Spleen (tissue), 11 donors: ENCODE data around the gene PRPF19. TPM values are rescaled to one million over a fixed set of nuclear protein-coding genes. Genes with fewer than 3 reads are reported as not detected.

ENCODE experiments used
- DNase-seq: peaks from one replicate; pipeline ENCODE4 v3.0.0-alpha.2; 2020
- H3K27ac ChIP-seq, 8 donors: fragments of 200-600 bp; sonication (generic) in 7 of 8; 1 replicate in 4 of 8; 2 replicates in 4 of 8; pipeline versions ENCODE4 v1.5.0 to v1.8.0; 2016 to 2021; ENCODE audit warnings: inconsistent platforms in 4 of 8, mild to moderate bottlenecking in 4 of 8, moderate library complexity in 1 of 8
- H3K27me3 ChIP-seq, 7 donors: fragments of 200-600 bp; sonication (generic) in 6 of 7; replicated peaks in 1 of 7; 1 replicate in 4 of 7; 2 replicates in 3 of 7; pipeline versions ENCODE4 v1.5.0 to v1.8.0; 2016 to 2021; ENCODE audit warnings: inconsistent platforms in 3 of 7, mild to moderate bottlenecking in 1 of 7
- H3K36me3 ChIP-seq, 6 donors: fragments of 200-600 bp; sonication (generic) in 5 of 6; 1 replicate in 4 of 6; 2 replicates in 2 of 6; pipeline versions ENCODE4 v1.5.0 to v1.8.0; 2016 to 2021; ENCODE audit warnings: inconsistent platforms in 2 of 6
- H3K4me1 ChIP-seq, 6 donors: fragments of 200-600 bp; sonication (generic) in 5 of 6; 1 replicate in 3 of 6; 2 replicates in 3 of 6; pipeline versions ENCODE4 v1.5.0 to v1.8.0; 2016 to 2021; ENCODE audit warnings: inconsistent platforms in 3 of 6
- H3K4me3 ChIP-seq, 8 donors: fragments of 200-600 bp; sonication (generic) in 7 of 8; 1 replicate in 4 of 8; 2 replicates in 4 of 8; pipeline versions ENCODE4 v1.5.0 to v1.8.0; 2016 to 2021; ENCODE audit warnings: inconsistent platforms in 4 of 8, mild to moderate bottlenecking in 4 of 8, moderate library complexity in 2 of 8
- H3K9me3 ChIP-seq, 8 donors: fragments of 200-600 bp; sonication (generic) in 7 of 8; 1 replicate in 4 of 8; 2 replicates in 4 of 8; pipeline versions ENCODE4 v1.5.0 to v1.8.0; 2016 to 2021; ENCODE audit warnings: inconsistent platforms in 4 of 8
- POLR2A ChIP-seq, 3 donors: fragments of 450-650 bp; IDR thresholded peaks; one replicate each; pipeline ENCODE4 v1.5.1; 2017; ENCODE audit warnings: antibody characterized with exemption in 3 of 3, mild to moderate bottlenecking in 1 of 3
- POLR2AphosphoS5 ChIP-seq, 3 donors: sonication (generic); formaldehyde crosslinking; IDR thresholded peaks; one replicate each; pipeline ENCODE4 v1.5.1; 2017; ENCODE audit warnings: antibody characterized with exemption in 3 of 3
- WGBS, 5 donors: extraction: QIAGEN DNeasy Blood & Tissue Kit in 3 of 5; methylation state at CpG; one replicate each; pipeline versions ENCODE4 v1.1.5 to v1.1.7; 2013 to 2018; 5-methylcytosine and 5-hydroxymethylcytosine counted together
- intact Hi-C: fragments of 100-400 bp; cut with DNase I; formaldehyde crosslinking; loops from one replicate; pipeline ENCODE4 v1.15.0; 2023; ENCODE audit warnings: low total_unique reads
- polyA plus RNA-seq, 3 donors: library from polyadenylated mRNA; stranded (reverse); fragments of 200-250 nt; gene quantifications; one replicate each; pipeline ENCODE4 v1.2.1, GENCODE V29; 2013
- total RNA-seq, 7 donors: library from RNA; depleted of rRNA in 3 of 7; stranded (reverse); fragments of >200 nt in 3 of 7; fragmentation: NEBNext Ultra II Directional in 4 of 7; extraction: Animal tissue kit (Norgen Biotek cat#: 25700) in 4 of 7; gene quantifications; one replicate each; pipeline versions ENCODE4 v1.1.0 to v1.2.1, GENCODE V29; 2016 to 2021
- TF ChIP-seq, protein P1 (sequence below), 11 experiments: fragments of 200-600 bp in 7 of 11; fragments of 450-650 bp in 4 of 11; sonication (generic) in 4 of 11; IDR thresholded peaks in 8 of 11; conservative IDR thresholded peaks in 3 of 11; 1 replicate in 7 of 11; 2 replicates in 4 of 11; pipeline versions ENCODE4 v1.4.0 to v1.8.0; 2016 to 2021; ENCODE audit warnings: antibody characterized with exemption in 11 of 11, inconsistent platforms in 4 of 11, mild to moderate bottlenecking in 1 of 11
- donor health status: healthy with polysubstance abuse.
- donor health status: DM: no; HTN: no; CAD: no; lungs with moderate emphysema.
- donor health status: DM: no; HTN: no; CAD: no.
- donor health status: Bipolar disorder and iron deficiency.
- donor health status: healthy.
- donor health status: DM: no; HTN: no; CAD: no.
- donor health status: DM: yes; HTN: yes; CAD: no.

The PRPF19 gene
- total and polyA plus RNA-seq, 10 donors = 58.7 to 81.1 (median 70.1) TPM

DNA sequence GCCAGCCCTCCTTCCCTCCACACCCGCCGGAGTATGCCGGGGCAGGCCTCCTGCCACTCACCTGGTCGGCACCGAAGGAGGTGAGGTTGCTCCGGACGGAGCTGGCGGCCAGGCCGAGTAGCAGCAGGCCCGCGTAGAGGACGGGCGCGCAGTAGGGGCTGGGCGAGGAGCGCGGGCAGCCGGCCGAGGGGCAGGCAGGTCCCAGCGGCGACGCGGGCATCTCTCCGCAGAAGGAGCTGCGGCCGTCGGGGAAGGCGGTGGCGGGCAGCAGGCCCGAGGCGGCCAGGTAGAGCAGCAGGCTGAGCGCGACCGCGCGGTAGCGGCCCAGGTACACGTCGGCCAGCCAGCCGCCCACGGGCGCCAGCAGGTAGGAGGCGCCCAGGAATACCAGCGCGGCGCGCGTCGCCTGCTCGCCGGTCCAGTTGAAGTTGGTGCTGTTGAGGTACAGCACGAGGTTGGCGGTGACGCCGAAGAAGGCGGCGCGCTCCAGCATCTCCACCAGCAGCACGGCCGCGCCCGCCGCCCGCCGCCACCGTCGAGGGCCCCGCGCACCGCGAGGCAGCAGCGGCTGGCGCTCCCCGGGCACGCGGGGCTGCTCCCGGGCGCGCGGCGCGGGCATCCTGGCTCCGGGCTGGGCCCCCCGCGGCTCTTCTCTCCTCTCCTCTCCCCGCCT lies 44.7 kb upstream of the PRPF19 start:
- Histone ChIP-seq H3K36me3 (peaks cover 0 to 29% (median 10%) of the 10 kb centered on the region in 6 donors), H3K27ac (peak overlapping the region in 7 of 8 donors; percentile 90 to 98 (median 93)), H3K27me3 (peaks cover 0 to 6% (median 0%) of the 10 kb centered on the region in 7 donors), H3K9me3 (no peaks in the 10 kb centered on the region), H3K4me1 (peaks cover 15 to 95% (median 69%) of the 10 kb centered on the region in 6 donors), H3K4me3 (peak overlapping the region; percentile 41 to 88 (median 66))
- TF ChIP-seq POLR2A (IDR thresholded peaks at IDR 0.05) (no peak), POLR2AphosphoS5 (IDR thresholded peaks at IDR 0.05) (peak in 2 of 3 donors; percentile 44 to 48)
- TF ChIP-seq, protein P1, sequence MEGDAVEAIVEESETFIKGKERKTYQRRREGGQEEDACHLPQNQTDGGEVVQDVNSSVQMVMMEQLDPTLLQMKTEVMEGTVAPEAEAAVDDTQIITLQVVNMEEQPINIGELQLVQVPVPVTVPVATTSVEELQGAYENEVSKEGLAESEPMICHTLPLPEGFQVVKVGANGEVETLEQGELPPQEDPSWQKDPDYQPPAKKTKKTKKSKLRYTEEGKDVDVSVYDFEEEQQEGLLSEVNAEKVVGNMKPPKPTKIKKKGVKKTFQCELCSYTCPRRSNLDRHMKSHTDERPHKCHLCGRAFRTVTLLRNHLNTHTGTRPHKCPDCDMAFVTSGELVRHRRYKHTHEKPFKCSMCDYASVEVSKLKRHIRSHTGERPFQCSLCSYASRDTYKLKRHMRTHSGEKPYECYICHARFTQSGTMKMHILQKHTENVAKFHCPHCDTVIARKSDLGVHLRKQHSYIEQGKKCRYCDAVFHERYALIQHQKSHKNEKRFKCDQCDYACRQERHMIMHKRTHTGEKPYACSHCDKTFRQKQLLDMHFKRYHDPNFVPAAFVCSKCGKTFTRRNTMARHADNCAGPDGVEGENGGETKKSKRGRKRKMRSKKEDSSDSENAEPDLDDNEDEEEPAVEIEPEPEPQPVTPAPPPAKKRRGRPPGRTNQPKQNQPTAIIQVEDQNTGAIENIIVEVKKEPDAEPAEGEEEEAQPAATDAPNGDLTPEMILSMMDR (IDR thresholded peaks at IDR 0.05 in 8 of 11, conservative IDR thresholded peaks at IDR 0.05 in 3 of 11) = no peak
- intact Hi-C loops = no loop called here
- whole genome bisulfite sequencing, 5 donors = 4 to 16% (median 9%) methylated on average over 36 to 86 of the region's 86 CpGs
- DNase-seq = peak; percentile 91

- no peak for TF ChIP-seq POLR2AphosphoS5 (IDR thresholded peaks at IDR 0.05)
- TF ChIP-seq, protein P1 (IDR thresholded peaks at IDR 0.05 in 8 of 11, conservative IDR thresholded peaks at IDR 0.05 in 3 of 11) = no peak
- TF ChIP-seq POLR2A (IDR thresholded peaks at IDR 0.05) = no peak
- 49 to 77% (median 75%) methylated on average over 6 of the region's 6 CpGs for WGBS, 5 donors
- Histone ChIP-seq H3K4me1 (peaks cover 15 to 95% (median 66%) of the 10 kb centered on the region in 6 donors), H3K4me3 (peak overlapping the region; percentile 41 to 88 (median 66)), H3K9me3 (no peaks in the 10 kb centered on the region), H3K27ac (peak overlapping the region in 4 of 8 donors; percentile 93 to 98 (median 94)), H3K36me3 (peaks cover 0 to 40% (median 15%) of the 10 kb centered on the region in 6 donors), H3K27me3 (peaks cover 0 to 6% (median 0%) of the 10 kb centered on the region in 7 donors)
- DNase-seq = peak; percentile 78
- intact Hi-C loops = no loop called here
Measured at GRCh38 chr11:60950024-60950423, 43.6 kb upstream of the PRPF19 start.

DNA sequence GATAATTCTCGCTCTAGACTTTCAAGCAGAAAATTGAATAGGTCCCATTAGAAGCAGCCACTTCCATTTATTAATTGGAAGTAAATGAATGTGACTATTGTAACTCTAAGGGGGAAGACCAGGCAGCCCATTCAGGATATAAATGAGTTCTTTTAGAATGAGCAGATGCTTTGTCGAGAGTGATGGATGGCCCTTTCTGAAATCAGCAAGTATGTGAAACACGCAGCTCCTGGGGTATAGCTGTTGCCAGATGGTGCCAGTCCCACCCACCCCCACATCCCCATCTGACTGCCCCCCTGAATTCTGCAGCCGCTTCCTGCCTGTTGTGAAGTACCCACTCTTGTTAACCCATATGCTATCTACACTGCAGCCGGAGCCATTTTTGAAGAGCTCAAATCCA lies 41.9 kb upstream of the PRPF19 start:
- DNase-seq = no peak
- Histone ChIP-seq H3K27me3 (peaks cover 0 to 6% (median 0%) of the 10 kb centered on the region in 7 donors), H3K27ac (peak overlapping the region in 1 of 8 donors; percentile 25), H3K36me3 (peaks cover 0 to 57% (median 20%) of the 10 kb centered on the region in 6 donors), H3K4me1 (peaks cover 15 to 87% (median 58%) of the 10 kb centered on the region in 6 donors), H3K9me3 (no peaks in the 10 kb centered on the region), H3K4me3 (peak overlapping the region in 2 of 8 donors; percentile 14 to 29)
- intact Hi-C loops = no loop called here
- TF ChIP-seq POLR2A (IDR thresholded peaks at IDR 0.05) = no peak
- TF ChIP-seq POLR2AphosphoS5 (IDR thresholded peaks at IDR 0.05) = no peak
- TF ChIP-seq, protein P1 (IDR thresholded peaks at IDR 0.05 in 8 of 11, conservative IDR thresholded peaks at IDR 0.05 in 3 of 11) = no peak
- 70 to 78% (median 75%) methylated on average over 4 to 5 of the region's 5 CpGs for WGBS, 5 donors

GRCh38 chr11:60947700-60948099 lies 41.3 kb upstream of the PRPF19 start:
- 44 to 64% (median 55%) methylated on average over 2 of the region's 2 CpGs for WGBS, 5 donors
- Histone ChIP-seq H3K4me3 (no peak overlapping the region), H3K27me3 (peaks cover 0 to 6% (median 0%) of the 10 kb centered on the region in 7 donors), H3K4me1 (peaks cover 12 to 87% (median 56%) of the 10 kb centered on the region in 6 donors), H3K36me3 (peaks cover 0 to 63% (median 21%) of the 10 kb centered on the region in 6 donors), H3K9me3 (no peaks in the 10 kb centered on the region), H3K27ac (no peak overlapping the region)
- no peak for DNase-seq
- TF ChIP-seq POLR2A (IDR thresholded peaks at IDR 0.05) (no peak), POLR2AphosphoS5 (IDR thresholded peaks at IDR 0.05) (no peak)
- TF ChIP-seq, protein P1 (IDR thresholded peaks at IDR 0.05 in 8 of 11, conservative IDR thresholded peaks at IDR 0.05 in 3 of 11) = no peak
- intact Hi-C loops = no loop called here
